Activated CD8-positive, alpha-beta T cell treated with anti-CD3 and anti-CD28 coated beads for 36 hours (primary cell): Measurements from ENCODE around the gene SLC16A7. TPM values are rescaled to one million over a fixed set of nuclear protein-coding genes. Genes with fewer than 3 reads are reported as not detected.

ENCODE experiments used
- ATAC-seq: fragments of 200-7000 bp; cut with Tn5 transposase; one replicate; pipeline ENCODE4 v1.10.0; 2021; ENCODE audit warnings: mild to moderate bottlenecking, moderate library complexity
- CTCF ChIA-PET: fragments of 350-600 bp; sonication (Branson Sonifier 250); formaldehyde crosslinking; loops from one replicate; lab custom pipeline; 2021; ENCODE audit warnings: antibody characterized with exemption; lab: Charles Lee
- POLR2A ChIA-PET: fragments of 350-600 bp; sonication (Branson Sonifier 250); formaldehyde crosslinking; loops from one replicate; lab custom pipeline; 2021; ENCODE audit warnings: antibody characterized with exemption; lab: Charles Lee
- DNase-seq: peaks from one replicate; pipeline ENCODE4 v3.0.0-alpha.2; 2020
- H3K27ac Mint-ChIP-seq: one replicate; pipeline ENCODE4 v1.8.0; 2021; ENCODE audit warnings: mild to moderate bottlenecking, mixed read lengths
- H3K27me3 Mint-ChIP-seq: one replicate; pipeline ENCODE4 v1.8.0; 2021; ENCODE audit warnings: mixed read lengths
- H3K36me3 Mint-ChIP-seq: one replicate; pipeline ENCODE4 v1.8.0; 2021; ENCODE audit warnings: low read depth, mixed read lengths
- H3K4me1 Mint-ChIP-seq: one replicate; pipeline ENCODE4 v1.8.0; 2021; ENCODE audit warnings: low read depth, mixed read lengths
- H3K4me3 Mint-ChIP-seq: one replicate; pipeline ENCODE4 v1.8.0; 2021; ENCODE audit warnings: mild to moderate bottlenecking, moderate library complexity, mixed read lengths
- H3K9me3 Mint-ChIP-seq: one replicate; pipeline ENCODE4 v1.8.0; 2021; ENCODE audit warnings: mixed read lengths
- intact Hi-C: fragments of 100-400 bp; cut with micrococcal nuclease; formaldehyde crosslinking; loops from one replicate; pipeline ENCODE4 v1.10.0; 2022
- total RNA-seq, 2 experiments: library from RNA; stranded (reverse); gene quantifications; one replicate each; pipeline ENCODE4 v1.2.3, GENCODE V29; 2021
- TF ChIP-seq, protein P1 (sequence below): fragments of 200-600 bp; IDR thresholded peaks from one replicate; pipeline ENCODE4 v1.8.0; 2022; ENCODE audit warnings: antibody characterized with exemption, mild to moderate bottlenecking

Gene SLC16A7
- total RNA-seq, 2 experiments from 2014 or later, result 21.0 to 21.4 TPM

DNA sequence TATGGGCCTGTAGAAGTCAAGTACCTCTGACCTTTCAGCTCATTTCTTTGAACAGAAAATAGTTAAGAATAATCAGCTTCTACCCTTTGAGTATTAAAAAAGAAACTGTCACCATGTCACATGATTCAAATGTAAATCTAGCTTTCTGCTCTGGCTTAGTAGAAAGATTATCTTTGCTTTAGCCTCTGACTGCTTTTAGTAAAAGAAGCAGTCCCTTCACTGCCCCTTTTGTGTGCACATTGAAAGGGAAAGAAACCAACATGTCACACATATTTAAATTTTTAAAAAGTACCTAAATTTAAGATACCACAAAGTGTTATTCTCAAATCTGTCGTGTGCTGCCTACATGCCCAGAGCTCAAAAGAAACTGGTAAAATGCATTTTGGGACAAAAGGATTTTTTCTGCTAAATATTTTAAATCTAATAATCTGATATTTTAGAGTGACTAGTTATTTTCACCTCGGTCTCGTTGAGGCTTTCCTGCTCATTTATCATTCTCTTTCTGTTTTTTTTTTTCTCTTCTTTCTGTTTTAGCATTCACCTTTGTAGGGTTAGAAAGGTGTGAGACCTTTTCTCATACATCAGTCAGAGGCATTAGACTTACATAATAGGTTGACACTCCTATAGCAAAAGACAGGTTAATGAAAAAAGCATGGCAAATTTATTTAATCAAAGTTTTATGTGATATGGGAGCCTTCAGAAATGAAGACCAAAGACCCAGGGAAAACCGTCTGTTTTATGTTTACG, 41.3 kb downstream of the SLC16A7 start:
- Mint-ChIP-seq H3K9me3 (peaks cover 2% of the 10 kb centered on the region), H3K4me1 (peaks cover 56% of the 10 kb centered on the region), H3K36me3 (peaks cover 25% of the 10 kb centered on the region), H3K27ac (peak overlapping the region; percentile 57), H3K27me3 (no peaks in the 10 kb centered on the region), H3K4me3 (no peak overlapping the region)
- intact Hi-C loops, result no loop called here
- ChIA-PET POLR2A (interaction anchor here (1.3 kb wide), 1 partner anchor 41 kb away, joined by 3 read pairs; the partner anchor contains the start of gene SLC16A7), CTCF (interaction anchor here (0.6 to 1.4 kb wide), 3 partner anchors 14 to 41 kb away, joined by 3 to 4 read pairs (median 4); partner anchors contain the start of gene SLC16A7)
- peak; percentile 68 for ATAC-seq
- TF ChIP-seq, protein P1, sequence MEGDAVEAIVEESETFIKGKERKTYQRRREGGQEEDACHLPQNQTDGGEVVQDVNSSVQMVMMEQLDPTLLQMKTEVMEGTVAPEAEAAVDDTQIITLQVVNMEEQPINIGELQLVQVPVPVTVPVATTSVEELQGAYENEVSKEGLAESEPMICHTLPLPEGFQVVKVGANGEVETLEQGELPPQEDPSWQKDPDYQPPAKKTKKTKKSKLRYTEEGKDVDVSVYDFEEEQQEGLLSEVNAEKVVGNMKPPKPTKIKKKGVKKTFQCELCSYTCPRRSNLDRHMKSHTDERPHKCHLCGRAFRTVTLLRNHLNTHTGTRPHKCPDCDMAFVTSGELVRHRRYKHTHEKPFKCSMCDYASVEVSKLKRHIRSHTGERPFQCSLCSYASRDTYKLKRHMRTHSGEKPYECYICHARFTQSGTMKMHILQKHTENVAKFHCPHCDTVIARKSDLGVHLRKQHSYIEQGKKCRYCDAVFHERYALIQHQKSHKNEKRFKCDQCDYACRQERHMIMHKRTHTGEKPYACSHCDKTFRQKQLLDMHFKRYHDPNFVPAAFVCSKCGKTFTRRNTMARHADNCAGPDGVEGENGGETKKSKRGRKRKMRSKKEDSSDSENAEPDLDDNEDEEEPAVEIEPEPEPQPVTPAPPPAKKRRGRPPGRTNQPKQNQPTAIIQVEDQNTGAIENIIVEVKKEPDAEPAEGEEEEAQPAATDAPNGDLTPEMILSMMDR, result no peak
- DNase-seq, result no peak

DNA sequence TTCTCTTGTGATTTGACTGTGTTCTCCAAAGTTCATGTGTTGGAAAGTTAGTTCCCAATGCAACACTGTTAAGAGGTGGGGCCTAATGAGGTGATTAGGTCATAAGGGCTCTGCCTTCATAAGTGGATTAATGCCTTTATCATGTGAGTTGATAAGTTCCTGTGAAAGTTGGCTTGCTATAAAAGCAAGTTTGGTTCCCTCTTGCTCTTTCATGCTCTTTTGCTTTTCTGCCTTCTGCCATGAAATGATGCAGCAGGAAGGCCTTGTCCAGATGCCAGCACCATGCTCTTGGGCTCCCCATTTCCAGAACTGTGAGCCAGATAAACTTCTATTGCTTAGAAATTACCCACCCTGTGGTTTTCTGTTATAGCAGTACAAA, 41.9 kb downstream of the SLC16A7 start:
- Mint-ChIP-seq H3K9me3 (peaks cover 1% of the 10 kb centered on the region), H3K4me3 (no peak overlapping the region), H3K27ac (peak overlapping the region; percentile 57), H3K27me3 (no peaks in the 10 kb centered on the region), H3K36me3 (peaks cover 25% of the 10 kb centered on the region), H3K4me1 (peaks cover 52% of the 10 kb centered on the region)
- ChIA-PET POLR2A (interaction anchor here (1.3 kb wide), 1 partner anchor 41 kb away, joined by 3 read pairs; the partner anchor contains the start of gene SLC16A7), CTCF (interaction anchor here (1.4 to 2.1 kb wide), 2 partner anchors 11 to 15 kb away, joined by 4 to 6 read pairs; no protein-coding TSS in a partner anchor)
- no peak for ATAC-seq
- TF ChIP-seq, protein P1, result no peak
- DNase-seq, result no peak
- intact Hi-C loops, result no loop called here

DNA sequence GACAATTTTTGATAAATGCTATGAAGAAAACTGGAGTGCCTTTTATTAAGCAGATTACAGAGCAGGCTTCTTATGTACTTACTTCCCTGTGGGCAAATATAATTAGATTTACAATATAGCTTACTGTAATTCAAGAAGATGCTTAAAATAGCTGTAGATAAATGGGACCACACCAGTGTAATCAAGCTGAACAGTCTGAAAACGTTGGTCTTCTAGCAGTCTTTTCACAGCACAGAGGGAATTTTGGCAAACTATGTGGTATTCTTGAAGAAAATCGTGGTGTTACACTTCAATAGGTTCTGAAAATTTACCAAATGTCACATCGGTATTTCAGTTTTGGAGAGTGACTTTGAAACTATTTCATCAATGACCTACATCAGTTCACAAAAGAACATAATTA, 47.7 kb downstream of the SLC16A7 start:
- Mint-ChIP-seq H3K36me3 (peaks cover 65% of the 10 kb centered on the region), H3K4me1 (peaks cover 18% of the 10 kb centered on the region), H3K27ac (no peak overlapping the region), H3K4me3 (no peak overlapping the region), H3K27me3 (no peaks in the 10 kb centered on the region), H3K9me3 (peaks cover 18% of the 10 kb centered on the region)
- TF ChIP-seq, protein P1, result no peak
- DNase-seq, result no peak
- ChIA-PET POLR2A (no interaction called here), CTCF (no interaction called here)
- ATAC-seq, result no peak
- intact Hi-C loops, result no loop called here

DNA sequence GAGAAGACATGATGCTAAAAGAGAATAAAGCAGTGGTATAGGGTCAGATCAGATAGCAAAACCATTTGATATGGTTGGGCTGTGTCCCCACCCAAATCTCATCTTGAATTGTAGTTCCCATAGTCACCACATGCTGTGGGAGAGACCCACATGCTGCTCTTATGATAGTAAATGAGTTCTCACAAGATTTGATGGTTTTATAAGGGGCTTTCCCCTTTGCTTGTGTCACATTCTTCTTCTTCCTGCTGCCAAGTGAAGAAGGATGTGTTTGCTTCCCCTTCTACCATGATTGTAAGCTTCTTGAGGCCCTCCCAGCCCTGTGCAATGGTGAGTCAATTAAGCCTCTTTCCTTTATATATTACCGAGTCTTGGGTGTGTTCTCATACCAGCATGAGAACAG, 49.4 kb downstream of the SLC16A7 start:
- intact Hi-C loops, result no loop called here
- TF ChIP-seq, protein P1, result no peak
- Mint-ChIP-seq H3K27ac (no peak overlapping the region), H3K36me3 (peaks cover 69% of the 10 kb centered on the region), H3K9me3 (peaks cover 18% of the 10 kb centered on the region), H3K27me3 (no peaks in the 10 kb centered on the region), H3K4me3 (no peak overlapping the region), H3K4me1 (peaks cover 22% of the 10 kb centered on the region)
- DNase-seq (no peak), ATAC-seq (peak; percentile 47)
- POLR2A ChIA-PET, result no interaction called here
- CTCF ChIA-PET, result no interaction called here

DNA sequence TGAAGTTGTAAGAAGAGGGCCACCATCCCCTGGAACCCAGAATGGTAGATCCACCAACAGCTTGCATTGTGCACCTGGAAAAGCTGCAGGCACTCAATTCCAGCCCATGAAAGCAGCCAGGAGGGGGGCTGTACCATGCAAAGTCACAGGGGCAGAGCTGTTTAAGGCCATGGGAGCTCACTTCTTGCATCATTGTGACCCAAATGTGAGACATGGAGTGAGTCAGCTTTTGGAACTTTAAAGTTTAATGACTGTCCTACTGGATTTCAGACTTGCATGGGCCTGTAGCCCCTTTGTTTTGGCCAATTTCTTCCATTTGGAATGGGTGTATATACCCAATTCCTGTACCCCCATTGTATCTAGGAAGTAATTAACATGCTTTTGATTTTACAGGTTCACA, 50.8 kb downstream of the SLC16A7 start:
- intact Hi-C loops, result no loop called here
- TF ChIP-seq, protein P1, result no peak
- no peak for DNase-seq
- Mint-ChIP-seq H3K4me3 (no peak overlapping the region), H3K27ac (no peak overlapping the region), H3K27me3 (no peaks in the 10 kb centered on the region), H3K36me3 (peaks cover 66% of the 10 kb centered on the region), H3K9me3 (peaks cover 18% of the 10 kb centered on the region), H3K4me1 (peaks cover 33% of the 10 kb centered on the region)
- ChIA-PET POLR2A (no interaction called here), CTCF (no interaction called here)
- ATAC-seq, result no peak
